Superior temporal gyrus (tissue), 1 donor: ENCODE measurements around the gene MSX1.

Source experiments
- DNase-seq: peaks from one replicate; pipeline ENCODE4 v3.0.0-alpha.2; 2016; ENCODE audit errors: extremely low spot score

Gene MSX1

DNA sequence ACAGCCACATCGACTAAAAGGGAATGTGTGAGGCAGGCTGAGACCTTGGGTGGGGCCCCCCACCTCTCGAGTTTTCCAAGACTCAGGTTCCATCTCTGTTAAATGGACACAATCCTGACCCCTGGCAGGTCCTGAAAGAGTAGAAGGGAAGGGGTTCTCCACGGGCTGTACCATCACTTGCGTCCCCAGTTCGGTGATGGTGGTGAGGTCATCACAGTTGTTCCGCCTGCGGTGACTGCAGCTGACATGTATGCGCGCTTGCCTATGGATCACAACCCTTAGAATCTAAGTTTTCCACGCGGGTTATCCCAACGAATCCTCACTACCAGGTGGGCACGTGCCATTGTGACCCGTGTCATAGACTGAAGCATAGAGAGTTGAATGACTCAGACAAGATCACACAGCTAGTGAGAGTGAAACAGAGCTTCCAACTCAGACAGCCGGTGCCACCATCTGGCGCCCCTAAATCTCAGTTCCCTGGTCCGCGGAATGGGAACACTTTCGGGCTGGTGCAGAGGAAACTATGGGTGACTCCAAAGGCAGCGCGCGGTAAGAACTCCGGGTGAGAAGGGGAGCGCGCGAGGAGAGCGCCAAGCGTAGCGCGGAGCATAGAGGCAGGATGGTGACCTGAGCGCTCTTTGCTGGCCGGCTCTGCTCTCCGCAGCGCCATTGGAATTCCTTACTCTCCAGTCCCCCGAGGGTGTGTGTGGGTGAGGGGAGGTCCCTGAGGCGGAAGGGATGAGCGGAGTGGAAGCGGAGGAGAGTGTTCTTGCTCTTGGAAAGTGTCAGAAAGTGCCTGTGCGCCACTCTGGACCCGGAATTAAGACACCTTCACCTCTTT lies 10.5 kb downstream of the MSX1 start:
- no peak for DNase-seq

DNA sequence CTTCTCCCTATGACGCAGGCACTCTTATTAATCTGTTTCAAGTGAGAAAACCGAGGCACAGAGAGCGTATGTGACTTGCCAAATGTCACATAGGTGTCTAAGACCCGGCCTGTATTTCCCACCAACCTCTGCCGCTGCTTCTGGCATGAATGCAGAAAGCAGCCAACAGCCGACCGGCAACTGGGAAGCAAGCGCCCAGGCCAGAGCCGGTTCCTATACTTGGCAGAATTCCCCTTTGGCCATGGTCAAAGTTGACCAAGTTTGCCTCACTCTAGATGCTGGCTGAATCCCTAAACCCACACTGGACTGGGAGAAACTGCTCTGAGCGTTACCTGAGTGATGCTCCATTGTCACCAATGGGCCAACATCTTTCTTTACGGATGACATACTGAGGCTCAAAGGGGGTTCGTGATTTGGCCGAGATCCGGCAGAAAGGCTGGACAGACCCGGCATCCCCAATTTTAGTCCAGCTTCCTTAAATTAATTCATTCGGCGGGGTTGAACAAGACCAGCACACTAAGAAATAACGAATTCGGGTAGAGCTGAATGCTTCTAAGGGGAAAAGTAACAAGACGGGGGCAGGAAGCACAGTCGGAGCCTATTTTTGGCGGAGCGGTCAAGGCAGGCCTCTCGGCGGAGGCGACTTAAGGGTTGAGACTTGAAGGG lies 11.2 kb downstream of the MSX1 start:
- no peak for DNase-seq

- DNase-seq = no peak
Measured at GRCh38 chr4:4871242-4871572, 11.7 kb downstream of the MSX1 start.

DNA sequence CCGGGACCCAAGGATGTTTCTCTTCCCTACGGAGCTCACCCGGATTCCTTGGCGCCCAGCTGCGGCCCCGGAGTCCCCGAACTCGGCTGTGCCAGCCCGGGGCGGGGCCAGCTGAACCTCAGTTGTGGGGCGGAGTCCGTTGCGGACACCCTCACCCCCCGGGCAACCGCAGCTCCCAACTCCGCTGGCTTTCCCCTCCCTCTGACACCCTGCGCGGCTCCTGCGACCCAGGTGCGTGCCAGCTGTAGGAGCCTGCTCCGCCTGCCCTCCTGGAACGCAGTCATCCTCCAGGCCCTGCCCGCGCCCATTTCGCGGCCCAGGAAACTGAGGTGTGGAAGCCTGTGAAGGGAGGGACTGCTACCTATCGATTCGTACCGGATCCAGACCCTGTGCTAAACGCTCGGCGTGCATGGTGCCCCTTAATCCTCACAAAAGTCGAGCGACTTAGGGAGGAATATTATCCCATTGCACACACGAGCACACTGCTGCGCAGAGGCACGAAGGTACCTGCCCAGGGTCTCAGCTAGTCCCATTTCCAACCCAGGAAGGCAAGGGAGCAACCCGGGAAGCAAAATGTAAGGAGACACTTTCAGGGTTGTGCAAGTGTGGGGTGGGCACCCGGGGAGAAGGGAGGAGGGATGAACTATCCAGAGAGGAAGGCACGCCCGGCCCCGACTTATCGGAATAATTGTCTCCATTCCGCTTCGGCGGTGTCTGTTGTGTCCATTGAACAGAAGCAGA lies 12.3 kb downstream of the MSX1 start:
- DNase-seq = no peak

DNA sequence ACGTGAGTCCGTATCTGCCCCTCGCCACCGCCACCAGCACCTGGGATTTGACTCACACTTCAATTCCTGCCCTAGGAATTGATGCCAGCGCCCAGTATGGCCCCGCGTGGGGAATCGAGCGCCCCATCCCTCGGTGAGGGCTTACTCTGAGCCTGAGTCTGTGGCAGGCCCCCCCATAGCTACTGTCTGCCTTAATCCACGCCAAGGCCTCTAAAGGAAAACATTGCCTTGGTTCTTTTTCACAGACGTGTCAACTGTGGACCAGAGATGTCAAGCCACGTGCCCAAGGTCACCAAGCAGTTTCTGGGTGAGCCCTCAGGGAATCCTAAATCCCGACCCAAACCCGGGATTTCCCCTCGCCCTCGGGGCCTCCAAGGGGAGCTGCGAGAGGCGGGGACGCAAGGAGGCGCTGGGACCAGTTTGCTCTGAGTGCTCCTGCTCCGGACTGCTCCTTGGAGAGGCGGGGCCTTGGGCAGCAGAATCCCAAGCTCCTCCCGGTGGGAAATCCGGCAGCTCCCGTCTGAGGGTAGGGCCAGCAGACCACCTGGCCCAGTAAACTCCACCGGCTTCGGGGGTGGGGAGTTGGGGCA lies 12.9 kb downstream of the MSX1 start:
- no peak for DNase-seq

GRCh38 chr4:4873203-4873602 lies 13.7 kb downstream of the MSX1 start:
- no peak for DNase-seq

DNA sequence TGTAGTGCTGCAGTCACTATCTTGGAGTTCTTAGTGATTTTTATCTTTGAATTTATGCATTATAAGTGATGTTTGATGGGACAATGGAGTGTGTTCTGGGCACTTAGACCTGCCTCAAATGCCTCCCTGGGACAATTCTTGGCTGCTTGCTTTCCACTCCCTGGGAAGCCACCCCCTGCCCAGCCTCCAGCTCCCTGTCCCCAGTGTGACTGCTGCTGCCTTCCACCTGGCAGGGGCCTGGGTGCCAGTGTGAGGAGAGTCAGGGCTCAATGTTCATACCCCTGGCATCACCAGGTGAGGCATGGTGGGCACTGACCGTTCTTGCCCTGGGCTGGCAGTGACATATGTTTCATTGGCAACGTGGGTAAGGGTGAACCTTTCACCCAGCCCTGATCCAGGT lies 14.8 kb downstream of the MSX1 start:
- DNase-seq = no peak

DNA sequence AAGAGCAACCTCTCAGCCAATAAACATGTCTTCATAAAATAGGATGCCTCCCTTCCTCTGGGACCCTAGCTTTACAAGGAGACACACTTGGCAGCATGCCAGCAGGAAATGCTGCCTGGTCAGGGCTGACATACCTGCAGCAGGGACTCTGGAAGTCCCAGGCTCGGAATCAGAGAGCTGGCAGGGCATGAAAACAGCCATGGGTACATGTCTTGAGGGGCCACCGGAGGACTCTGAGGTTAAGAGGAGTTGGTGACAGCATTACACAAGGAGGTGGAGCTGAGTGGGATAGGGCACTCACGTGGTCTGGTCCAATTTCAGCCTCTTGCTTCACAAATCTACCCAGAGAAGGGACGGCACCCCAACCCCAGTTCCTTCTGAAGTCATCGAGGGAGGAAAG lies 15.7 kb downstream of the MSX1 start:
- DNase-seq = no peak

DNA sequence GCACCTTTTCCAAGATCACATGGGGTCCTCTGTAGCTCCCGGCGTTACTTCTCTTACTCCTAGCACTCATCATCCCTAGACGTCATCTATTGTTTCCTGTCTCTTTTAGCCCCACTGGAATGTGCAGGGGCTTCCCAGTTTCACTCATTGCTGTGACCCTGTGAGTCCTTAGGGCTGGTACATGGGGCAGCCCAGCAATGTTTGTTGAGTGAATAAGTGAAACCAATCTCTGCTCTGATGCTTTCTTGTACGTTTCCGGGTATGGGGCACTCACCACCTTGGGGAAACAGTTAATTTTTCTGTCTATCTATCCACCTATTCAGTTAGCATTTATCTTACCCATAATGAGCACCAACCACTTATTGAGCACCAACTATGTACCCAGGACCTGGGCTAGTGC lies 16.1 kb downstream of the MSX1 start:
- no peak for DNase-seq

GRCh38 chr4:4876945-4877661 lies 17.6 kb downstream of the MSX1 start:
- no peak for DNase-seq

GRCh38 chr4:4880492-4880891 lies 21.0 kb downstream of the MSX1 start:
- DNase-seq = no peak

GRCh38 chr4:4881432-4881831 lies 22.0 kb downstream of the MSX1 start:
- no peak for DNase-seq

DNA sequence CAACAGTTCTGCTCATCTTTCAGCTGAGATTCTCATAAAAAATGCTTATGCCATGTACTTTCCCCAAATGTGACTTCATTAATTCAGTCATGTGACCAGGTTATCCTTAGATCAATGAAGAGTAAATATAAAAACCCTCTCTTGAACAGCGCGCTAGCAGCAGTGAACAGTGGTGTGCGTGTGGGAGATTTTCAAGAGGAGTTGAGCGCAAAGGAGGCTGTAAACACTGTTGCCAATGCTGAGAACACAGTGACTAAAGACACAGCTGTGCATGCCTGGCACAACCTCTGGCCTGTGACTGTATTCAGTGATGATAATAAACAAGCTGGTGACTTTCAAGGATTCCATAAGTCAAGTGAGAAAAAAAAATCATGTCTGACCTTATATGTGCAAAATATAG lies 25.1 kb downstream of the MSX1 start:
- DNase-seq = peak; percentile 16

DNA sequence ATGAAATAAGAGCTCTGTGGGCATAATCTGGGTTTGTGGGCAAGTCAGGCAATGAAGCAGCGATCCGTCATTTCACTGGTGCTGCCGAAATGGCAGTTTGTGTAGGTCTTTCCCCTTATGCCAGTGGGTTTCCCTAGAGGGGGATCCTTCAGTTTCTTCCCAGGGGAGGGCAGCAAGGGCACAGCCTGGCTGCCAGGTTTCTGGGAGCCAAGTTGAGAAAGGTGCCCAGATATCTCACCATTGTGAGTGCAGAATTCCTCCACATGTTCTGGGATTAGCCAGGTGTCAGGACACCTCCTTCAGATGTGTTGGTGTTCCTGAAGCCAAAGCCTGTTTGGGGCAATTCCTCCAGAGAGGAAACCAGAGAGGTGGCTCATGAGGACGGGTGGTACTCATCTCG lies 28.0 kb downstream of the MSX1 start:
- no peak for DNase-seq

DNA sequence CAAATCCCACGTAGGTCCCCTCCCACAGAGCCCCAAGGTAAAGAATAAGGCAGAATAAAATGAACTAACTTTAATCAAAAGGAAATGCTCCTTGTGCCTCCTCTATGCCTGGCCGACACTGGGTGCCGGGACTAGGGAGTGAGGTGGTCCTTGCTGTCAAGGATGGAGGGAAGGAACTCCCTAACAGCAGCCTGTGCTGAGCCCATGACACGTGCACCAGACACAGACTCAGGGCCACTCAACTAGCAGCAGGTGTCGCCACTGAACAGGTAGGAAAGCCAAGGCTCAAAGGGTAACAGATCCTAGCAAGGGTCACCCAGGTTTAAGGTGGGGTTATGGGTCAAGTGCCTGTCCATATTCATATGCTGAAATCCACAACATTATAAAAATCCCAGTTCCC lies 29.2 kb downstream of the MSX1 start:
- DNase-seq = no peak

- no peak for DNase-seq
Measured at GRCh38 chr4:4889781-4890180, 30.3 kb downstream of the MSX1 start.

GRCh38 chr4:4890574-4891255 lies 31.2 kb downstream of the MSX1 start:
- DNase-seq = no peak

DNA sequence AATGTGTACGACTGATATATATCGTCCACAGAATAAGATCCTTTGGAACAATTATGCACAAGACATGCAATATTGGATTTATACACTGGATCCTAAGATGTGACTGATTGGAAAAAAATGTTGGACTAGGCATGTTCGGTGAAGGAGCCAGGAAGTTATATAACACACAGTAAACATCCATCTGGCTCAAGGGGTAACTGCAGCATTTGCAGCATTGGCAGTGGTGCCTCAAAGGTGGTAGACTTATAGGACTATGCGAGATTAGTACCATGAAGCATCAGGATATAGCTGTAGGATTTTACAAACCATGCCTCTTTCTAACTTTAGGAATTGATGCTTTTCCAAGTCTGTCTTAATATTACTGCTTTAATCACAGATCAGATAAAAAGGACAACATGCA lies 34.3 kb downstream of the MSX1 start:
- DNase-seq = no peak

GRCh38 chr4:4899202-4899925 lies 39.9 kb downstream of the MSX1 start:
- no peak for DNase-seq

DNA sequence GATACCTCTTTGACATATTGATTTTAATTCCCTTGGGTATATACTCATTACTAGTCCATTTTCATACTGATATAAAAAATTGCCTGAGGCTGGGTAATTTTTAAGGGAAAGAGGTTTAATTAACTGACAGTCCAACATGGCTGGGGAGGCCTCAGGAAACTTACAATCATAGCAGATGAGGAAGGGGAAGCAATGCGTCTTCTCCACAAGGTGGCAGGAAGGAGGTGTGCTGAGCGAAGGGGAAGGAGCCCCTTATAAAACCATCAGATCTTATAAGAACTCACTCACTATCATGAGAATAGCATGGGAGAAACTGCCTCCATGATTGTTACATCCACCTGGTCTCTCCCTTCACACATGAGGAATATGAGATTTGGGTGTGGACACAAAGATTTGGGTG lies 42.4 kb downstream of the MSX1 start:
- no peak for DNase-seq

DNA sequence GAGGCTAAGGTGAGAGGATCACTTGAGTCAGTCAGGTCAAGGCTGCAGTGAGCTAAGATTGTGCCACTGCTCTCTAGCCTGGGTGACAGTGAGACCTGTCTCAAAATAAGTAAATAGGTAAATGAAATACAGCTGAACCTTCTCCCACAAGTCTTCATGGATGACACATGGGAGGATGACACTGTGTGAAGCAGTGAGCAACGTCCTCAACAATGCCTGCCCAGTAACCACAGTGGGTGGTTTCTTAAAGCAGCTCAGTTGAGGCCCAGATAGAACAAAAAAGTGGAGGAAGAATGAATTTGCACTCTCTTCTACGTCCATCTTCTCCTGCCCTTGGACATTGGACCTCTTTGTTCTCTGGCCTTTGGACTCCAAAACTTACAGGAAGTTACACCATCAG lies 52.7 kb downstream of the MSX1 start:
- no peak for DNase-seq
